ENCODE measurements around the gene PAOX. TPM values are rescaled to one million over a fixed set of nuclear protein-coding genes. Genes with fewer than 3 reads are reported as not detected.

The PAOX gene
- total RNA-seq, 1 donor from 2014 or later = 18.0 TPM

GRCh38 chr10:133349160-133349568 lies 29.9 kb upstream of the PAOX start:
- ATAC-seq (no peak), DNase-seq (ENCODE audit: low spot score) (no peak)

- ATAC-seq (no peak), DNase-seq (ENCODE audit: low spot score) (peak; percentile 47)
These were observed 29.5 kb upstream of the PAOX start for GRCh38 chr10:133349577-133350011.

- no peak for DNase-seq (ENCODE audit: low spot score)
- ATAC-seq = peak; percentile 2
These were observed 28.6 kb upstream of the PAOX start for GRCh38 chr10:133350283-133350949.

- ATAC-seq (peak; percentile 48), DNase-seq (ENCODE audit: low spot score) (peak; percentile 93)
These were observed 28.1 kb upstream of the PAOX start for GRCh38 chr10:133350950-133351329.

GRCh38 chr10:133351408-133352318 lies 27.4 kb upstream of the PAOX start:
- peak; percentile 53 for DNase-seq (ENCODE audit: low spot score)
- no peak for ATAC-seq

- DNase-seq (ENCODE audit: low spot score) (peak; percentile 88), ATAC-seq (peak; percentile 28)
These were observed 25.7 kb upstream of the PAOX start for GRCh38 chr10:133353202-133353959.

- ATAC-seq (no peak), DNase-seq (ENCODE audit: low spot score) (peak; percentile 49)
These were observed 25.0 kb upstream of the PAOX start for GRCh38 chr10:133353988-133354605.

- ATAC-seq = no peak
- DNase-seq (ENCODE audit: low spot score) = peak; percentile 53
These were observed 24.3 kb upstream of the PAOX start for GRCh38 chr10:133354672-133355240.

- DNase-seq (ENCODE audit: low spot score) (no peak), ATAC-seq (no peak)
These were observed 23.8 kb upstream of the PAOX start for GRCh38 chr10:133355266-133355665.

GRCh38 chr10:133355991-133356390 lies 23.1 kb upstream of the PAOX start:
- DNase-seq (ENCODE audit: low spot score) = peak; percentile 48
- no peak for ATAC-seq

- no peak for ATAC-seq
- DNase-seq (ENCODE audit: low spot score) = peak; percentile 53
These were observed 22.3 kb upstream of the PAOX start for GRCh38 chr10:133356549-133357284.

- DNase-seq (ENCODE audit: low spot score) (peak; percentile 83), ATAC-seq (peak; percentile 52)
These were observed 21.5 kb upstream of the PAOX start, which contains the start of gene FUOM for GRCh38 chr10:133357285-133358161. TSS of gene FUOM (minus strand) at chr10:133358019. CDS start at chr10:133358007, 12 bp downstream.

GRCh38 chr10:133358162-133358924 lies 20.7 kb upstream of the PAOX start:
- peak; percentile 88 for DNase-seq (ENCODE audit: low spot score)
- peak; percentile 46 for ATAC-seq

GRCh38 chr10:133358925-133359310 lies 20.1 kb upstream of the PAOX start:
- DNase-seq (ENCODE audit: low spot score) = no peak
- peak; percentile 12 for ATAC-seq

GRCh38 chr10:133359554-133359971 lies 19.5 kb upstream of the PAOX start:
- ATAC-seq (peak; percentile 24), DNase-seq (ENCODE audit: low spot score) (peak; percentile 85)

GRCh38 chr10:133359972-133360610 lies 19.0 kb upstream of the PAOX start:
- DNase-seq (ENCODE audit: low spot score) (peak; percentile 94), ATAC-seq (peak; percentile 45)

GRCh38 chr10:133361227-133361626 lies 17.8 kb upstream of the PAOX start:
- DNase-seq (ENCODE audit: low spot score) = no peak
- no peak for ATAC-seq
